ENCODE results near the gene HCAR1. TPM values are rescaled to one million over a fixed set of nuclear protein-coding genes. Genes with fewer than 3 reads are reported as not detected.

HCAR1 gene
- polyA plus RNA-seq, 1 of the 3 experiments (the other 2 are of a cell fraction): not detected

Small RNA genes lying within 50 kb of the gene (small RNA-seq; reads per million reads assigned to genes)
- gene AC026333.2 (0 reads per million in 7 experiments), gene RF00019 (0 reads per million in 7 experiments)

Other genes with a start within 250 kb of the HCAR1 start
- 11.3 and 14.0 TPM in 2 replicates for gene ZCCHC8, start 229.9 kb downstream of the HCAR1 start, polyA plus RNA-seq (2012; rRNA removed)
- 24.8 and 25.3 TPM in 2 replicates for gene RSRC2, start 203.9 kb downstream of the HCAR1 start, polyA plus RNA-seq (2012; rRNA removed)
- gene KNTC1, start 203.6 kb downstream of the HCAR1 start, polyA plus RNA-seq (2012; rRNA removed): 13.2 and 17.2 TPM in 2 replicates
- gene HCAR2, start 27.5 kb downstream of the HCAR1 start, polyA plus RNA-seq (2012; rRNA removed): not detected in 2 replicates
- gene HCAR3, start 14.0 kb downstream of the HCAR1 start, polyA plus RNA-seq (2012; rRNA removed): not detected in 2 replicates
- gene DENR, start 22.0 kb upstream of the HCAR1 start, polyA plus RNA-seq (2012; rRNA removed): 19.6 and 23.2 TPM in 2 replicates
- gene CCDC62, start 43.7 kb upstream of the HCAR1 start, polyA plus RNA-seq (2012; rRNA removed): 0.12 and 0.21 TPM in 2 replicates
- 20.6 and 21.1 TPM in 2 replicates for gene HIP1R, start 104.6 kb upstream of the HCAR1 start, polyA plus RNA-seq (2012; rRNA removed)
- gene VPS37B, start 165.3 kb upstream of the HCAR1 start, polyA plus RNA-seq (2012; rRNA removed): 20.9 and 41.1 TPM in 2 replicates
- gene ABCB9, start 235.6 kb upstream of the HCAR1 start, polyA plus RNA-seq (2012; rRNA removed): 6.2 and 7.6 TPM in 2 replicates
- 22.0 and 25.6 TPM in 2 replicates for gene OGFOD2, start 244.4 kb upstream of the HCAR1 start, polyA plus RNA-seq (2012; rRNA removed)
- gene ARL6IP4, start 249.8 kb upstream of the HCAR1 start, polyA plus RNA-seq (2012; rRNA removed): 321 and 370 TPM in 2 replicates